ENCODE data around the gene ADAM10.
"Not testable (repeated sequence)": the region's sequence is repeated elsewhere in the genome, so short reads cannot be mapped to it uniquely, and the experiment has no call there.

ADAM10 gene

GRCh38 chr15:58608711-58609110 lies 140.8 kb downstream of the ADAM10 start:
- no peak for DNase-seq (ENCODE audit: low read depth)

GRCh38 chr15:58608129-58608590 lies 141.3 kb downstream of the ADAM10 start:
- DNase-seq (ENCODE audit: low read depth) = no peak

DNA sequence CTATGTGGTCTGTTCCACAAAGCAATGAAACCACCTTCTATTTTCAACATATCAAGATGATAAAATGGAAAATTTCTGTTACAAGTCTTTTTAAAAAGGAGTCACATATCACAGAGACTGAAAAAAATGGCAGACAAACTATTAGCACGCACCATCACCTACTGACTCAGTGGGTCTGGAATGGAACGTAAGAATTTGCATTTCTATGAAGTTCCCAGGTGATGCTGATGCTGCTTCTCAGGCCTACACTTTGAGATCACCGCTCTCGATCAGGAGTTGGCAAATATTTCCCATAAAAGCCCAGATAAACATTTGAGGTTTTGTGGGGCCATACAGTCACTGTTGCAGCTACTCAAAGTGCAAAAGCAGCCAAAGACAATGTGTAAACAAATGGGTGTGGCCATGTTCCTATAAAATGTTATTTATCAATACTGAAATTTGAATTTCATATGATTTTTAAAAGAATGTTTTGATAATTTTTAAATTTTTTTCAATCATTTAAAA lies 142.9 kb downstream of the ADAM10 start:
- DNase-seq (ENCODE audit: low read depth) = no peak

GRCh38 chr15:58605931-58606530 lies 143.5 kb downstream of the ADAM10 start:
- no peak for DNase-seq (ENCODE audit: low read depth)

DNA sequence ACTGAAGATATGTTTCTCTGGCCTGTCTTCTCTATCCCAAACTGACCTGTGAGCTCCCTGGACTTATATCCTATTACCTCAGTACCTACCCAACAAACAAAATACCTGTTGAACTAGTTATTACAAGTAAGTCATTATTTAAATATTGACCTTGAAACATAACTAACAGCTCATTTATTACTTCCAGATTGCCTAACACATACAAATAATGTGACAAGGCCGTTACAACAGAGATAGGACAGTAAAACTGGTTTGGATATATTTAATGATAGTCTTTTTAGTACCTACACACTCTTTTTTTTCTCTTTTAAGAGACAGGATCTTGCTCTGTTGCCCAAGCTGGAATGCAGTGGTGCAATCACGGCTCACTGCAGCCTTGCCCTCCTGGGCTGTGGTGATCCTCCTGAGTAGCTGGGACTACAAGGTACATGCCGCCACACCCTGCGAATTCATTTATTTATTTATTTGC lies 145.0 kb downstream of the ADAM10 start:
- DNase-seq (ENCODE audit: low read depth) = no peak

DNA sequence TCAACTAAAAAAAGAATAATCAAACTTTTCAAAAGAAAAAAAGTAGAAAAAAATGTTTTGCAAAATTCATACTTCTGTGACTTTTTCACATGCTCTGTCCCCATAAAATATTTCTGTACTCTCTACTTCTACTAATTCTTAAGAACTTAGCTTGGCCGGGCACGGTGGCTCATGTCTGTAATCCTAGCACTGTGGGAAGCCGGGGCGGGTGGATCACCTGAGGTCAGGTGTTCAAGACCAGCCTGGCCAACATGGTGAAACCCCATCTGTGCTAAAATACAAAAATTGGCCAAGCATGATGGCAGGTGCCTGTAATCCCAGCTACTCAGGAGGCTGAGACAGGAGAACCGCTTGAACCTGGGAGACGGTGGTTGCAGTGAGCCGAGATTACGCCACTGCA lies 145.6 kb downstream of the ADAM10 start:
- DNase-seq (ENCODE audit: low read depth) = not testable (repeated sequence)

GRCh38 chr15:58602823-58603222 lies 146.7 kb downstream of the ADAM10 start:
- no peak for DNase-seq (ENCODE audit: low read depth)

DNA sequence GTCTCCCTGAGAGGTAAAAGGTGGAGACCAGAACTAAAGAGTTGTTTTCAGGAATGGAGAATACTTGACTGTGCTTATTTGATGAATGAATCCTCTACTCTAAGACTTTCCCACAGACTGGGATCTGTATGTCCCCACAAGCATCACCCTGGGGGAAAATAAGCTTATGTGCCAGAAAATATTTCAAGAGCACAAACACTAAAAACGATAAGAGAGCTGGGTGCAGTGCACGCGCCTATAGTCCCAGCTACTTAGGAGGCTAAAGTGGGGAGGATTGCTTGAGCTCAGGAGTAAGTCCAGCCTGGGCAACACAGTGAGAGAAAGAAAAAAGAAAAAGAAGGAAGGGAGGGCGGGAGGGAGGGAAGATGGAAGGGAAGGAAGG lies 150.7 kb downstream of the ADAM10 start:
- DNase-seq (ENCODE audit: low read depth) = no peak

DNA sequence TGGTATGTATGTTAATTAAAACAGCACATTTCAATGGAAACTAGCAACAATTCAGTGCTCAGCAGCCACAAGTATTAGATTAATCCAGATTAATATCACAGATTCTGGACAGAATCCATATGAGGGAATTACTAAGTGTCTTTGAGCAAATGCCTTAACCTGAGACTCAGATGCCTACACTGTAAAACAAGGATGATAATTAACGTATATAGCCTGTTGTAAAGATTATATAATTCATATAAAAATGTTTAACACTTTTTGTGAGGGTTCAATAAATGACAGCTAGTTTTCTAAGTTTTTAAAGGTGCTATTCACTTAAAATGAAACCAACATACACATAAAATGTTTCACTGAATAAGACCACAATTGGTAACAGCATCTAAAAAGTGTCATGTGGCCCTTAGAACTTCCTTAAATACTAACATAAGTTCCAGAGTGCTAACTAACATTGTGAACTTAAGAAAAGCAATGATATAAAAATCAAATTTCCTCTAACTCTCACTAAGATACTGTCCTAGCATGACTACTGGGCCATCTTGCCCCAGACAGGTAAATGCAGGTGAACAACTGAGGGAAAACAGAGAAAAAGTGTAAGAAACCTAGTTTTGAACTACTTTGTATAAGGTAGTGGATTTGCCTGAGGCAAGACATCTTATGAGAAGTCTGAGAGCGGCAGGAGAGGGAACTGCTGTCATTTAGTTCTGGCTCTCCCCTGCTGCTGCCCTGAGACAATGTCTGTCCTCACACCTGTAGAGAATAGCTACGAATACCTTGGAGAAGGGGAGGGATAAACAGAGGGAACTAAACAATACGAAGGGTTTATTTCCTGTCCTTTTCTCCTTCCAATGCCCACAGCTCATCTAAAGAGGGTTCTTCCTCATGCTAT lies 151.3 kb downstream of the ADAM10 start:
- DNase-seq (ENCODE audit: low read depth) = no peak

DNA sequence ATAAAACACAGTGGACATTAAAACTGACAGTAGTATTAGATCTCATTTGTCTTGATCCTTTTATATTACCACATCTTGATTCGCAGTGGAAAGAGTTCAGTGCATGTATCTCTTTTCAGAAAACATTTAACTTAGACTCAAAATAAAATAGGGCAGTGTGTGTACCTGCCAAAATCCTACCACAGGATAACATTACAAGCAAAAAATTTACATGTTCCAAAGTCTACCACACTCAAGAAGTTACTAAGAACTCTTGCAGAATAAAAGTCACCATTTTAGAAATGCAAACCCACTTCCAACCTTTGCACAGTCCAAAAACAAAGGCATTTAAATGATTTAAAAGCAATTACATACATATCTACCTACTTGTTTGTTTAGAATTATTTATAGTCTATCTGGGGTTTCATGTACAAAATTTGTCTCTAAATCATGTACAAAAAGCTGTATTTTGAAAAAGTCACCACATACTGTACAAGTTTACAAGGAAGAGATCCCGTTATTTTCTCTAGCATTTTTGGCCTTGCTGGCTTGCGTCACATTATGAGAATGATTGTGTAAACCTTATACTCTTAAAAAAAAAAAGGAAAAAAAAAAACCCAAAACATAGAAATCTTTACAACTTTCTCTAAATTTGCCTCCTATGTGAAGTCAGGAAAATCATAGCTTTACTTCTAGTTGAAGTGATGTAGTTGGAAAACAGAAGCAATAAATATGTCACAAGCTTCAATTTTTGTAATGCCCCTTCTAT lies 153.8 kb downstream of the ADAM10 start:
- no peak for DNase-seq (ENCODE audit: low read depth)

GRCh38 chr15:58594898-58595297 lies 154.6 kb downstream of the ADAM10 start:
- DNase-seq (ENCODE audit: low read depth) = no peak

- DNase-seq (ENCODE audit: low read depth) = no peak
Observed at GRCh38 chr15:58593870-58594269, 155.6 kb downstream of the ADAM10 start.

DNA sequence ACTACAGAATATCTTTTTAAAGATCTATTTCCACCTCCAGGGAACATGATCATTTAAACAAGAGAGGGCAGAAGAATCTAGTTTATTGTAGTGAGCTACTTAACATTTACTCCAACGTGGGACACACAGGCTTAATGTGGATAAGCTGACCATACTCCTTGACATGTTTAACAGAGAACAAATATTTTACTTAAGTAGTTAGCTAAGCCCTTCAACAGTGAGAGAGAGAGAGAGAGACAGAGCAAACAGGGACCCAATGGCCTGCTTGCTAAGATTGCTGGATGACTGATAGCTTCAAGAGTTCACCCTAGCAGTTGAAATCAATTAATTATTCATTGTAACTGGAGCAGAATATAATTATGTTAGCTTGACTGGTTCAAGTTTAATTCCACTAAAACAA lies 158.6 kb downstream of the ADAM10 start:
- no peak for DNase-seq (ENCODE audit: low read depth)

GRCh38 chr15:58590236-58590635 lies 159.3 kb downstream of the ADAM10 start:
- DNase-seq (ENCODE audit: low read depth) = no peak

DNA sequence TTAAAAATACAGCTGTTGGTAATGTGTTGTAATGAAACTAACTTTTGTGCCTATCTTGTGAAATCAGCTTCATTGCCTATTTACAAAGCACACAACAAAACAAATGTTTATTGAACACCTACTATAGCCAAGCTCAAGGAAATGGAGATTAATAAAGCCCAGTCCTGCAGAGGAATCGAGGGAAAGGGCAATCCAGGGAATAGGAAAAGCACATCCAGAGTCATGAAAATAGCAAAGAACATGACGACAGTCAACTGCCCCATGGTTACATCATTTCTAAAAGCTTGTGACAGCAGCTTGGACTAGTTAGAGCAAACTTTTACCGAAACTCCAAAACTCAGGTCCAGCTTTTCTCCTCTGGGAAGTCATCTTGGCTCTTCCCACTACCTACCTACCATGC lies 160.5 kb downstream of the ADAM10 start:
- DNase-seq (ENCODE audit: low read depth) = no peak

- no peak for DNase-seq (ENCODE audit: low read depth)
Observed at GRCh38 chr15:58588096-58588495, 161.4 kb downstream of the ADAM10 start.

DNA sequence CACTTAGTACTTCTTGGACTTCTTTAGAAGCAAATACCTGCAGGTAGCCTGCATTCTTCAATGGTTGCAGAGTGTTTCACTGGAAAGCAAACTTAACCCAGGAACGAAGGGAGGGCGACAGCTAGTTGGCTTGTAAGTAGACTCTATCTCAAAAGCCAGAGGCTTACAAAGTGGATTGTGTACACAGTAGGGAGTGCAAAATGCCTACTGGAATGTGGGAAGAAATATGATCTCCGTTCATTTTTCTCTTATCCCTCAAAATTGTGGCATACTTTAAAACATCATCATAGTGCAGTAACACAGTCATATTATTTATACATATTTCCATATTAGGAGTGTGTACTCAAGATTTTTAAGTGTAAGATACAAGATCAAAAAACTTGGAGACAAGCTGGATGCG lies 162.0 kb downstream of the ADAM10 start:
- no peak for DNase-seq (ENCODE audit: low read depth)

DNA sequence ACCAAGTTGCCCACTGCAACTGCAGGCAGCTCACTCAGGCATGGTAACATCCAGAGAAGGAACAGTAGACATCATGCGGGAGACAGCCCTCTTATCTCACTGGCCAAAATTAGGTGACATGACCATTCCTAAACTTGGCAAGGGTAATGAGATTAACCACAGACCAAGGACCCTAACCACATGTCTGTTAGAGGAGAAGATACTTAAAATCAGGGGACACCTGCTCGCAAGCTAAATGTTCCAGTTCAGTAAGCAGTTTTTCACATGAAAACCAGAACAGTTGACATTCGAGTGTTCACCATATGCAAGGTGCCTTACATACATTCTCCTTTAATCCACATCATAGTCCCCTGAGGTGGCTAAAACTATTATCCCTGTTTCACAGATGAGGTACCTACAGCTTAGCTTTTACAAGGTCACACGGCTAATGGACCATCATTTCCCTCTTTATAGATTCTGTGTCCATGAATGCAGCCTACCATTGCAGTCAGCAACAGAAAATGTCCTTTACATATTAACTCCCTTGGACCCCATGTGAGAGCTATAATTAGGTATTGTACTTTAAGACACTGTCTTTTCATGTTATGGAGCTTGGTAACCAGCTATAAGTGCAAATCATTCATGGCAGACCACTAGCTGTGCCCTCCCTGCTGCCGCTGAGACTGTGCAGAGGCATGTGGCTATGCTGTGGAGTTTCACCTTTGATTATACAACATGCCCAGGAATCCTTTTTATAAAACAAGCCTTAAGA lies 163.6 kb downstream of the ADAM10 start:
- DNase-seq (ENCODE audit: low read depth) = no peak

DNA sequence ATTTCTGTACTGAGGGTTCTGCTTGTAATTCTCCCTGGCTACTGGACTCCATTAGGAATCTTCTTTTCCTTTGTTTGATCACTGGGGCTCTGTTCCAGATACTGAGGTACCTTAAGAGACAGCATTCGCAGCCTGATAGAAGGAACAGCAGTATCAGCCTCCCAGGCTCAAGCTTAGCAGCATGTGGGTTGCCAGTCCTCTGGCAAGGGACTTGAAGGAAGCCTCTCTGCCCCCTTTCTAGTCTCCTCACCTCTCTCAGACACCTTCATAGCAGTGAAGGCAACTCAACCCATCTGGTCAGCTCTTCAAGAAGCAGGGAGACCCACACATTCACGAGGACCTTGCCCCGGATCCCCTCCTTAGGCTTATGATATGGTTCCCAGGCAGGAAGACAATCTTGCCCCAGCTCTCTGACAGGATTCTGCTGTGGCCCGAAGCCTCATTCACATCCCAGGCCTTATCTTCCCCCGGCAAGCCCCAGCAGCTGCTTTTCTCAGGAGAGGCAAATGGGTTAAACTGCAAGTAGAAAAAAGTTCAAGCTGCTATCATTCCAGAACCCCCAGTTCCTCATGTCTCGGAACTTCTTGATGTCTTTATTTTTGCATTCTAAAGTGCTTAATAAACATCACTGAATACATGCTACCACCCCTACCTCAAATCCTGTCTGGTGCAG lies 164.6 kb downstream of the ADAM10 start:
- no peak for DNase-seq (ENCODE audit: low read depth)

- DNase-seq (ENCODE audit: low read depth) = no peak
Observed at GRCh38 chr15:58583171-58583908, 166.2 kb downstream of the ADAM10 start.

GRCh38 chr15:58582160-58582559 lies 167.3 kb downstream of the ADAM10 start:
- DNase-seq (ENCODE audit: low read depth) = no peak

Measured in stimulated activated CD8-positive, alpha-beta memory T cell treated with anti-CD3 and anti-CD28 coated beads, Interleukin-12 subunit alpha, Interleukin-12 subunit beta, amount 100 ng/mL, for 1 hour (primary cell).